ENCODE results near the gene MED4. TPM values are rescaled to one million over a fixed set of nuclear protein-coding genes. Genes with fewer than 3 reads are reported as not detected.

The MED4 gene, protein sequence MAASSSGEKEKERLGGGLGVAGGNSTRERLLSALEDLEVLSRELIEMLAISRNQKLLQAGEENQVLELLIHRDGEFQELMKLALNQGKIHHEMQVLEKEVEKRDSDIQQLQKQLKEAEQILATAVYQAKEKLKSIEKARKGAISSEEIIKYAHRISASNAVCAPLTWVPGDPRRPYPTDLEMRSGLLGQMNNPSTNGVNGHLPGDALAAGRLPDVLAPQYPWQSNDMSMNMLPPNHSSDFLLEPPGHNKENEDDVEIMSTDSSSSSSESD
- 58.9 and 63.8 TPM in 2 replicates for total RNA-seq
- long read RNA-seq, transcript MED4-201 (7 exons, 2,022 nt) = major isoform, 98 of 135 reads
- long read RNA-seq, transcript MED4-202 (7 exons, 931 nt) = minor isoform, 18 of 135 reads
- long read RNA-seq, partial matches to known transcripts = 7 of 135 reads
- long read RNA-seq, other reads (novel, unspliced or antisense) = 12 of 135 reads

DNA sequence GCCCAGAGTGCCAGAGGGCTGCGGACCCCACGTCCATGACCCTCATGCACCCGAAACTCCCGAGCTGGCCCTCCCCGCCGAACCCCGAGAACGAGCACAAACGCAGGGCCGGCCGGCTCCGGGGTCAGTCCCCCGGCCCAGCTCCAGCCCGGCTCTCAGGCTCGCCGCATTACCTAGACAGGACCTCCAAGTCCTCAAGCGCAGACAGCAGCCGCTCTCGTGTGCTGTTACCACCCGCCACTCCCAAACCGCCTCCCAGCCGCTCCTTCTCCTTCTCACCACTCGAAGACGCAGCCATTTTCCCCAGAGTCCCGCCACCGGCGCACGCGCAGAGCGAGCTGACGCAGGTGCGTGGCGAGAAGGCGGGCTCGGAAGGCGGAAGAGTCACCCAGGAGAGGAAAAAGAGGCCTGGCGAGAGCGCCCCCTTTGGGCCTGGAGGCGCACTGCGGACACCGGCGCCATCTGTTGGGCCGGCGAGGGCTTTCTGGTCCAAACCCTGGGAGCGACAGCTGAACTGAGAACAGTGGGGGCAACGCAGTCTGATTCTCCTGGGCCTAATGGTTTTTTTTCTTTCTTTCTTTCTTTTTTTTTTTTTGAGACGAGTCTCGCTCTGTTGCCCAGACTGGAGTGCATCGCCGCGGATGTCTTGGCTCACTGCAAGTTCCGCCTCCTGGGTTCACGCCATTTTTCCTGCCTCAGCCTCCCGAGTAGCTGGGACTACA is at the start of gene MED4:
MED4 (minus strand) TSS at position 324 of the 722 bp plus-strand sequence; CDS start at position 298, 26 bp downstream.
- Mint-ChIP-seq H3K4me3 (peak within 1 kb of the TSS; percentile 98), H3K36me3 (ENCODE audit: low read depth) (peaks cover 2% of the 10 kb centered on the region), H3K27me3 (ENCODE audit: low read depth) (no peaks in the 10 kb centered on the region), H3K4me1 (peaks cover 27% of the 10 kb centered on the region), H3K27ac (ENCODE audit: unreplicated experiment) (peak within 1 kb of the TSS; percentile 99), H3K9me3 (no peaks in the 10 kb centered on the region)
- TF ChIP-seq CTCF (conservative IDR thresholded peaks at IDR 0.05) = peak; percentile 99
- DNase-seq (ENCODE audit: low read depth, low spot score) = peak; percentile 100

- no peaks in the 10 kb centered on the region for H3K4me1 Mint-ChIP-seq
- H3K9me3 Mint-ChIP-seq = peaks cover 10% of the 10 kb centered on the region
- H3K4me3 Mint-ChIP-seq = no peak overlapping the region
- H3K27ac Mint-ChIP-seq (ENCODE audit: unreplicated experiment) = no peak overlapping the region
- no peaks in the 10 kb centered on the region for H3K27me3 Mint-ChIP-seq (ENCODE audit: low read depth)
- no peak for TF ChIP-seq CTCF (conservative IDR thresholded peaks at IDR 0.05)
- H3K36me3 Mint-ChIP-seq (ENCODE audit: low read depth) = peaks cover 2% of the 10 kb centered on the region
- DNase-seq (ENCODE audit: low read depth, low spot score) = no peak
Observed at GRCh38 chr13:48144413-48145035, 49.6 kb upstream of the MED4 start.

- H3K27me3 Mint-ChIP-seq (ENCODE audit: low read depth) = no peaks in the 10 kb centered on the region
- peaks cover 2% of the 10 kb centered on the region for H3K36me3 Mint-ChIP-seq (ENCODE audit: low read depth)
- no peak for DNase-seq (ENCODE audit: low read depth, low spot score)
- H3K4me3 Mint-ChIP-seq = no peak overlapping the region
- H3K9me3 Mint-ChIP-seq = peaks cover 10% of the 10 kb centered on the region
- no peak for TF ChIP-seq CTCF (conservative IDR thresholded peaks at IDR 0.05)
- no peak overlapping the region for H3K27ac Mint-ChIP-seq (ENCODE audit: unreplicated experiment)
- no peaks in the 10 kb centered on the region for H3K4me1 Mint-ChIP-seq
Observed at GRCh38 chr13:48142436-48142835, 47.5 kb upstream of the MED4 start.

DNA sequence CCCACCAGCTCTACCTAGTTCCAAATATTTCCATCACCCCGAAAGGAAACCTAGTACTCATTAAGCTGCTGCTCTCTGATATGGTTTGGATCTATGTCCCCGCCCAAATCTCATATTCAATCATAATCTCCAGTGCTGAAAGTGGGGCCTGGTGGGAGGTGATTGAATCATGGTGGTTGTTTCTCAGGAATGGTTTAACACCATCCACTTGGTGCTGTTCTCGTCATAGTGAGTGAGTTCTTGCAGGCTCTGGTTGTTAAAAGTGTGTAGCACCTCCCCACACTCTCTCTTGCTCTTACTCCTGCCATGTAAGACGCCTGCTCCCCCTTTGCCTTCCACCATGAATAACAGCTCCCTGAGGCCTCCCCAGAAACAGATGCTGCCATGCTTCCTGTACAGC is 43.4 kb upstream of the MED4 start:
- Mint-ChIP-seq H3K36me3 (ENCODE audit: low read depth) (peaks cover 2% of the 10 kb centered on the region), H3K27ac (ENCODE audit: unreplicated experiment) (no peak overlapping the region), H3K9me3 (peaks cover 3% of the 10 kb centered on the region)

More for the DNA sequence above, 43.4 kb upstream of the MED4 start:
- no peaks in the 10 kb centered on the region for H3K27me3 Mint-ChIP-seq (ENCODE audit: low read depth)
- no peak for TF ChIP-seq CTCF (conservative IDR thresholded peaks at IDR 0.05)
- no peak for DNase-seq (ENCODE audit: low read depth, low spot score)
- H3K4me1 Mint-ChIP-seq = peaks cover 10% of the 10 kb centered on the region
- H3K4me3 Mint-ChIP-seq = no peak overlapping the region
